ENCODE results near the gene WDR90. TPM values are rescaled to one million over a fixed set of nuclear protein-coding genes. Genes with fewer than 3 reads are reported as not detected.

WDR90 gene
- total RNA-seq, 2 donors from 2014 or later, result 40.3 to 47.7 TPM

DNA sequence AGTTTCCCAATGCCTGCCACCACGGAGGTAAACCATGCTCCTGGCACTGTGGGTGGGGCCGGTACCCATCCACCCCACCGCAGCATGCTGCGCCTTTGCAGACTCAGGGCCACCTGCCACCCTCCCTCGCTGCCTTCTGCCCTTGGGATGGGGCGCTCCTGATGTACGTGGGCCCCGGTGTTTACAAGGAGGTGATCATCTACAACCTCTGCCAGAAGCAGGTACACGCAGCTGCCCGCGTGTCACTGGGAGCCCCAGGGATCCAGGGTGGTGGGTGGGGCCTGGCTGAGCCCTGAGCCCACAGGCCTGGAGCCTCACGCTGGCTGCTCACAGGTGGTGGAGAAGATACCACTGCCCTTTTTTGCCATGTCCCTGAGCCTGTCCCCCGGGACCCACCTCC is 17.4 kb downstream of the WDR90 start:
- Mint-ChIP-seq H3K27ac (no peak overlapping the region), H3K9me3 (no peaks in the 10 kb centered on the region), H3K27me3 (ENCODE audit: low read depth) (no peaks in the 10 kb centered on the region), H3K36me3 (ENCODE audit: insufficient read depth in 2 of 2) (peaks cover 0 to 2% of the 10 kb centered on the region in 2 donors), H3K4me1 (ENCODE audit: low read depth) (peaks cover 9% of the 10 kb centered on the region), H3K4me3 (no peak overlapping the region)
- ATAC-seq (replicated peaks in 1 of 2), result no peak
- no peak for DNase-seq

DNA sequence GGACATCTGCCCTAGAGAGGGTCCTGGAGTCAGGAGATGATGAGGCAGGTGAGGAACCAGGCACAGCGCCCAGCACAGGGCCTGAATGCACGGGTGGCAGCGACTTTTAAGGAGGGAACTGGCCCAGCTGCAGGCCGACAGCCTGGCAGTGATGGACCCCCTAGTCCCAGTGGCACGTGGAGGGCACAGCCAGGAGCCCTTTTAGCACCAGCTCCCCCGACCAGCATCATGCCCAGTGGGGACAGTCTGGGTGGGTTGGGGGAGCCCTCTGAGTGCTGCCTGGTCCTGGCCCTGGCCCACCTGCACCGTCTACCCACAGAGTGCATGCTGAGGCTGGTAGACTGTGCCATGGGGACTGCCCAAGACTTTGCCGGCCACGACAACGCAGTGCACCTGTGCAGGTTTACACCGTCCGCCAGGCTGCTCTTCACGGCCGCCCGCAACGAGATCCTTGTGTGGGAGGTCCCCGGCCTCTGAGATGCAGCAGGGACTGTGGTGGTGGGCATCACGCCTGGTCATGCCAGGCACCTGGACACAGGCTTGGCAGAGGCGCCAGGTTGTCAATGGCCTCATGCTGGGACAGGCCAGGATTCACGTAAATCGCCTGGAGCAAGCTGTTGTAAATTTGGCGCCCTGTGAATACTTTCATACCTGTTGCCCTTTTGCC is 18.1 kb downstream of the WDR90 start:
- Mint-ChIP-seq H3K4me1 (ENCODE audit: low read depth) (peaks cover 9% of the 10 kb centered on the region), H3K36me3 (ENCODE audit: insufficient read depth in 2 of 2) (peaks cover 0 to 2% of the 10 kb centered on the region in 2 donors), H3K4me3 (peak overlapping the region; percentile 79 to 85), H3K27me3 (ENCODE audit: low read depth) (no peaks in the 10 kb centered on the region), H3K27ac (peak overlapping the region; percentile 85), H3K9me3 (no peaks in the 10 kb centered on the region)
- no peak for ATAC-seq (replicated peaks in 1 of 2)
- no peak for DNase-seq

DNA sequence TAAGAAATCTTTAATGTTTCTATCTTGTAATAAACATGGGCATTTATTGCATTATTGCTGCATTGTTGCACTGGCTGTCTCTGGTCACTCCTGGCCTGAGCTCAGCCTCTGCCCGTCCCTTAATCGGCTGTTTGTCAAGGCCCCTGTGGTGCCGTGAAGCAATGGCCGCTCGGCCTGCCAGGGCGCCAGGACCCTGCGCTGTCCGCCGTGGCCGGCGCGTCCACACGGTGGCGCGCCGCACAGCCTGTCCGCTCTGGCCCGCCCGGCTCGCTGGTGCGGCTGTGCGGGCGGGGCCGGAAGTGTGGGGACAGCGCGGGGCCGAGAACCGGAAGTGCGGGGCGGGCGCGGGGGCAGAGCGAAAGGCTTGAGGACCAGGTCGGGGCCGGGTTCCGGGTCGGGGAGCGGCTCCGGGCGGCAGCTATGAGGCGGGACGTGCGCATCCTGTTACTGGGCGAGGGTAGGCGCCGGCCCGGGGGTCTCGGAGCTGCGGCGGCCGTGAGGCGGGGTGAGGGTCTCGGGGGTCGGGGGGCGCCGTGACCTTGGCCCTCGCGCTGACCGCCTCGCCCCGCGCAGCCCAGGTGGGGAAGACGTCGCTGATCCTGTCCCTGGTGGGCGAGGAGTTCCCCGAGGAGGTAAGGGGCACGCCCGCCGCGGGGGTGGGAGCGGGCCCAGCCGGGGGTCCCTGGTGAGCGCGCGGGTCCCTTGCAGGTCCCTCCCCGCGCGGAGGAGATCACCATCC is 18.8 kb downstream of the WDR90 start, which contains the start of gene RHOT2:
RHOT2 (plus strand) TSS at position 353 of the 739 bp plus-strand sequence; CDS start at position 421, 68 bp downstream.
- DNase-seq (peak; percentile 96 to 98), ATAC-seq (replicated peaks in 1 of 2) (peak; percentile 95 to 97)
- Mint-ChIP-seq H3K27me3 (ENCODE audit: low read depth) (no peaks in the 10 kb centered on the region), H3K4me1 (ENCODE audit: low read depth) (peaks cover 9% of the 10 kb centered on the region), H3K36me3 (ENCODE audit: insufficient read depth in 2 of 2) (peaks cover 0 to 2% of the 10 kb centered on the region in 2 donors), H3K9me3 (no peaks in the 10 kb centered on the region), H3K4me3 (peak within 1 kb of the TSS; percentile 85 to 88), H3K27ac (peak within 1 kb of the TSS; percentile 85)

DNA sequence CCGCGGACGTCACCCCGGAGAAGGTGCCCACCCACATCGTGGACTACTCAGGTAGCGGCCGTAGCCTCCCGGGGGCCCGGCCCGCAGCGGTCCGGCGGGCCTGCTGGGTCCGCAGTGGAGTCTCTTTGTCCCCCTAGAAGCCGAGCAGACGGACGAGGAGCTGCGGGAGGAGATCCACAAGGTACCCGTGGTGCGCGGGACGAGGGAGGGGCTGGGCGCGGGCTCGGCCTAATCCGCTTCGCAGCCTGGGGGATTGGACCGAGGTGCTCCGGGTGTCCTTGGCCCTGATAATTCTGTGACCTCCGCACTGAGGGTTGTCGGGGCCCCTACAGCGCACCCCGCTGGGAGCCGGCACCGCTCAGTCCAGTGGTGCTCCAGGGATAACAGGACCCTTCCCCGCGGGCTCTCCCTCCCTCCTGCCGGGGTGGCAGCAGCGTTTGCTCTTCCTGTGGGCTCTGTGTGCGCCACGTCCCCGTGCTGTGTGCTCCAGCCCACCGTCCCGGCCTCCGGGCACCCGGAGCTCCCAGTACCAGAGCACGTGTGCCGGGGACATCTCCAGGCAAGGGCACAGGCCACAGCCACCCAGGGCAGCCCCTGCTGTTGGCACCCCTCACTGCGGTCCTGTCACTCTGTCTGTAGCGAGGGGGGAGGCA is 19.5 kb downstream of the WDR90 start:
- H3K4me3 Mint-ChIP-seq, result peak overlapping the region; percentile 85 to 88
- no peaks in the 10 kb centered on the region for H3K27me3 Mint-ChIP-seq (ENCODE audit: low read depth)
- ATAC-seq (replicated peaks in 1 of 2) (peak in 1 of 2 donors; percentile 11), DNase-seq (no peak)
- H3K27ac Mint-ChIP-seq, result peak overlapping the region; percentile 46
- H3K36me3 Mint-ChIP-seq (ENCODE audit: insufficient read depth in 2 of 2), result peaks cover 0 to 2% of the 10 kb centered on the region in 2 donors
- peaks cover 9% of the 10 kb centered on the region for H3K4me1 Mint-ChIP-seq (ENCODE audit: low read depth)
- no peaks in the 10 kb centered on the region for H3K9me3 Mint-ChIP-seq

DNA sequence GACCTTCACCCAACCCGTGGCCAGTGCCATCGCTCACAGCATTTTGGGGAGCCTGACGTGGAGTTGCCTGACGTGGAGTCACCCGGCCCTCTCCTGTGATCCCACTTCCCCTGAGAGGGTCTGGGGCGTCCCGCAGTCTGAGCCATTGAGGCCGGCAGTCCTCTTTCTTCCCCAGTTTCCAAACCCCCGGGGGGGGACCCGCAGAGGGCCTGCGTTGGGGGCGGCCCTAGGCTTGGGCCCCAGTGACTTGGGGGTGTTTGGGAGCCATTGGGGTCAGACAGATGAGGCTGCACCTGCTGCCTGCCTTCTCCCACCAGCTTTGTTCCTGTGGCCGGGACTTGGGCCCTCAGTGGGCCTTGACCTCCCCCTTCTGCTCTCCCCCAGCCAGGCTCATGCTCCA is 20.5 kb downstream of the WDR90 start:
- Mint-ChIP-seq H3K9me3 (no peaks in the 10 kb centered on the region), H3K4me3 (peak overlapping the region; percentile 46 to 85), H3K36me3 (ENCODE audit: insufficient read depth in 2 of 2) (peaks cover 0 to 2% of the 10 kb centered on the region in 2 donors), H3K4me1 (ENCODE audit: low read depth) (peaks cover 9% of the 10 kb centered on the region), H3K27ac (no peak overlapping the region), H3K27me3 (ENCODE audit: low read depth) (no peaks in the 10 kb centered on the region)
- no peak for ATAC-seq (replicated peaks in 1 of 2)
- no peak for DNase-seq

DNA sequence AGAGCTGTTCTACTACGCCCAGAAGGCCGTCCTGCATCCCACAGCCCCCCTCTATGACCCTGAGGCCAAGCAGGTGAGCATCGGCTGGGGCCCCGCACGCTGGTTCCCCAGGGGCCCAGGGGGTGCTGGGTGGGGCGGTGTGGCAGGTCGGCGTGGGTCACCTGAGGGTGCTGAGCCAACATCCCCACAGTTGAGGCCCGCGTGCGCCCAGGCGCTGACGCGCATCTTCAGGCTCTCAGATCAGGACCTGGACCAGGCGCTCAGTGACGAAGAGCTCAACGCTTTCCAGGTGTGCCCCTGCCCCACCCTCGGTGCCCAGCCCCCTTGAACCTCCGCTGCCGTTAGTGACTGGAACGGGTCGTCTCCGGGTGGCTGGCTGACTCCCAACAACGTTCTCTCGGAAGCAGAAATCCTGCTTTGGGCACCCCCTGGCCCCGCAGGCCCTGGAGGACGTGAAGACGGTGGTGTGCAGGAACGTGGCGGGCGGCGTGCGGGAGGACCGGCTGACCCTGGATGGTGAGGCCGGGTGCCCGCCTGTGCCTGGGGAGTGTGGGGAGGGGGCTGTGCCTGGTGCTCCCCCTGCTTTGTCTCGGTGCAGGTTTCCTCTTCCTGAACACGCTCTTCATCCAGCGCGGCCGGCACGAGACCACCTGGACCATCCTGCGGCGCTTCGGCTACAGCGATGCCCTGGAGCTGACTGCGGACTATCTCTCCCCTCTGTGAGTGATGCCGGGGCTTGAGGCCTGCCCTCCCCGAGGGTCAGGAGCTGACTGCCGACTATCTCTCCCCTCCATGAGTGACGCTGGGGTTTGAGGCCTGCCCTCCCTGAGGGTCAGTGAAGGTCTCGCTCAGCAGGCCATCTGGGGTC is 21.6 kb downstream of the WDR90 start:
- Mint-ChIP-seq H3K27me3 (ENCODE audit: low read depth) (no peaks in the 10 kb centered on the region), H3K36me3 (ENCODE audit: insufficient read depth in 2 of 2) (peaks cover 0 to 2% of the 10 kb centered on the region in 2 donors), H3K4me1 (ENCODE audit: low read depth) (peaks cover 9% of the 10 kb centered on the region), H3K27ac (no peak overlapping the region), H3K9me3 (no peaks in the 10 kb centered on the region), H3K4me3 (peak overlapping the region; percentile 46 to 52)
- no peak for DNase-seq
- ATAC-seq (replicated peaks in 1 of 2), result no peak

DNA sequence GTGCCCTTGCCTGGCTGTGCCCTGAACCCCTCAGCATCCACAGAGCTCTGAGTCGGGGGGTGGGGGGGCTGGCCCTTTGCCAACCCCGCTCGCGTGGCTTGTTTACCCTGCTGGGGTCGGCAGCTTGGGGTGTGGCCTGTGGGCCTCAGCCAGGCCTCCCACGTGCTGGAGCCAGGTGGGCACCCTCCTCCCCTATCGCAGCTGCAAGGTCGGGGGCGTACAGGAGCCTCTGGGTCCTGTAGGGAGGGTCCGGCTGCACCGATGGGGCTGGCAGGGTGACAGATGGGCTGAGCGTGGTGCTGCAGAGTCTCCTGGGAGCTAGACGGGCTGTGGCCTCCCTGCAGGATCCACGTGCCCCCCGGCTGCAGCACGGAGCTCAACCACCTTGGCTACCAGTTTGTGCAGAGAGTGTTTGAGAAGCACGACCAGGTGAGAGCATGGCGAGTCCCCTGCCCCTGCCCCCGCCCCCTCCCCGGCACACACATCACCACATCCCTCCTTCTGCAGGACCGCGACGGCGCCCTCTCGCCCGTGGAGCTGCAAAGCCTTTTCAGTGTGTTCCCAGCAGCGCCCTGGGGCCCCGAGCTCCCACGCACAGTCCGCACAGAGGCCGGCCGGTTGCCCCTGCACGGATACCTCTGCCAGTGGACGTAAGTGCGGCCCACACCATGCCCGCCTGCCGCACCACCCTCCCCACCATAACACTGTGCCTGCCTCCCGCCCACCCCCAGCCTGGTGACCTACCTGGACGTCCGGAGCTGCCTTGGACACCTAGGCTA is 22.4 kb downstream of the WDR90 start:
- Mint-ChIP-seq H3K27ac (no peak overlapping the region), H3K27me3 (ENCODE audit: low read depth) (no peaks in the 10 kb centered on the region), H3K36me3 (ENCODE audit: insufficient read depth in 2 of 2) (peaks cover 0 to 2% of the 10 kb centered on the region in 2 donors), H3K9me3 (no peaks in the 10 kb centered on the region), H3K4me3 (no peak overlapping the region), H3K4me1 (ENCODE audit: low read depth) (peaks cover 9% of the 10 kb centered on the region)
- DNase-seq (no peak), ATAC-seq (replicated peaks in 1 of 2) (no peak)

DNA sequence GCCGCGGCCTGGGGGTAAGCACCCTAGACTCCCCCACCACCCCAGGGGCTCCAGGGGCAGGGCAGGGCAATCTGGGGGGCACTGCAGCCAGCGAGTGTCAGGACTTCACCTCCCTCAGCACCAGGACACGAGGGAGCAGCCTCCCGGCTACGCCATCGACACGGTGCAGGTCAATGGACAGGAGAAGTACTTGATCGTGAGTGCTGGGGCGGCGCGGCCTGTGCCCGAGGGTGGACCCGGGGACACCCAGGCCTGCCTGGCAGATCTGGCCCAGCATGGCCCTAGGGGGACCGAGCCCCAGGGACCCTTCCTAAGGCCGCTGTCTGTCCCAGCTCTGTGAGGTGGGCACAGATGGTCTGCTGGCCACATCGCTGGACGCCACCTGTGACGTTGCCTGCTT is 23.2 kb downstream of the WDR90 start:
- H3K27me3 Mint-ChIP-seq (ENCODE audit: low read depth), result no peaks in the 10 kb centered on the region
- peaks cover 9% of the 10 kb centered on the region for H3K4me1 Mint-ChIP-seq (ENCODE audit: low read depth)
- ATAC-seq (replicated peaks in 1 of 2) (no peak), DNase-seq (no peak)
- H3K9me3 Mint-ChIP-seq, result no peaks in the 10 kb centered on the region
- no peak overlapping the region for H3K27ac Mint-ChIP-seq
- H3K4me3 Mint-ChIP-seq, result no peak overlapping the region
- H3K36me3 Mint-ChIP-seq (ENCODE audit: insufficient read depth in 2 of 2), result peaks cover 0 to 2% of the 10 kb centered on the region in 2 donors

DNA sequence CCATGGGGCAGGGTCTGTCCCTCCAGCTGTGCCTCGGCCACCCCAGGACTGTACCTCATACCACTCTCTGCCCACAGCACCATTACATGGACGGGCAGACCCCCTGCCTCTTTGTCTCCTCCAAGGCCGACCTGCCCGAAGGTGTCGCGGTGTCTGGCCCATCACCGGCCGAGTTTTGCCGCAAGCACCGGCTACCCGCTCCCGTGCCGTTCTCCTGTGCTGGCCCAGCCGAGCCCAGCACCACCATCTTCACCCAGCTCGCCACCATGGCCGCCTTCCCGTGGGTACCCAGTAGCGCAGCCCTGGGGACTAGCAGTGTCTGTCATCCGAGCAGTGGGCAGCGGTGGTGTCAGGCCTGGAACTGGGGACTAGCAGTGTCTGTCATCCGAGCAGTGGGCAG is 23.7 kb downstream of the WDR90 start:
- ATAC-seq (replicated peaks in 1 of 2) (no peak), DNase-seq (no peak)
- H3K27ac Mint-ChIP-seq, result no peak overlapping the region
- no peaks in the 10 kb centered on the region for H3K27me3 Mint-ChIP-seq (ENCODE audit: low read depth)
- peaks cover 0 to 2% of the 10 kb centered on the region in 2 donors for H3K36me3 Mint-ChIP-seq (ENCODE audit: insufficient read depth in 2 of 2)
- no peaks in the 10 kb centered on the region for H3K9me3 Mint-ChIP-seq
- H3K4me3 Mint-ChIP-seq, result no peak overlapping the region
- peaks cover 4% of the 10 kb centered on the region for H3K4me1 Mint-ChIP-seq (ENCODE audit: low read depth)

DNA sequence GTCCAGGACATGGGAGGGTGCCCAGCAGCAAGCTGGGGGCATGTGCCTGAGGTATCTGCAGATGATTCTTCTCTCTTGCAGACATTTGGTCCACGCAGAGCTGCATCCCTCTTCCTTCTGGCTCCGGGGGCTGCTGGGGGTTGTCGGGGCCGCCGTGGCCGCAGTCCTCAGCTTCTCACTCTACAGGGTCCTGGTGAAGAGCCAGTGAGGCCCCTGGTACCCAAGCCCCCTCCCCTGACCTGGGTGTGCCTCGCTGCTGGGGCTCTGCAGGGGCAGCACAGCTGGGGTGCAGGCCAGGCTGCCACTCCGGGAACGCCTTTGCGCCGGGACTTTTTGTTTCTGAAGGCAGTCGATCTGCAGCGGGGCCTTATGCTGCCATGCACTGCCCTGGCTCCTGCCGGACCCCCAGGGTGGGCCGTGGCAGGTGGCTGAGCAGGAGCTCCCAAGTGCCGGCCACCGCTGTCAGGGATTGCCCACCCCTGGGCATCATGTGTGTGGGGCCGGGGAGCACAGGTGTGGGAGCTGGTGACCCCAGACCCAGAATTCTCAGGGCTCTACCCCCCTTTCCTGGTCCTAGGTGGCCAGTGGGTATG is 24.3 kb downstream of the WDR90 start:
- Mint-ChIP-seq H3K36me3 (ENCODE audit: insufficient read depth in 2 of 2) (peaks cover 0 to 2% of the 10 kb centered on the region in 2 donors), H3K4me3 (no peak overlapping the region), H3K27ac (no peak overlapping the region), H3K4me1 (ENCODE audit: low read depth) (peaks cover 4% of the 10 kb centered on the region), H3K27me3 (ENCODE audit: low read depth) (no peaks in the 10 kb centered on the region), H3K9me3 (no peaks in the 10 kb centered on the region)
- ATAC-seq (replicated peaks in 1 of 2) (no peak), DNase-seq (no peak)

DNA sequence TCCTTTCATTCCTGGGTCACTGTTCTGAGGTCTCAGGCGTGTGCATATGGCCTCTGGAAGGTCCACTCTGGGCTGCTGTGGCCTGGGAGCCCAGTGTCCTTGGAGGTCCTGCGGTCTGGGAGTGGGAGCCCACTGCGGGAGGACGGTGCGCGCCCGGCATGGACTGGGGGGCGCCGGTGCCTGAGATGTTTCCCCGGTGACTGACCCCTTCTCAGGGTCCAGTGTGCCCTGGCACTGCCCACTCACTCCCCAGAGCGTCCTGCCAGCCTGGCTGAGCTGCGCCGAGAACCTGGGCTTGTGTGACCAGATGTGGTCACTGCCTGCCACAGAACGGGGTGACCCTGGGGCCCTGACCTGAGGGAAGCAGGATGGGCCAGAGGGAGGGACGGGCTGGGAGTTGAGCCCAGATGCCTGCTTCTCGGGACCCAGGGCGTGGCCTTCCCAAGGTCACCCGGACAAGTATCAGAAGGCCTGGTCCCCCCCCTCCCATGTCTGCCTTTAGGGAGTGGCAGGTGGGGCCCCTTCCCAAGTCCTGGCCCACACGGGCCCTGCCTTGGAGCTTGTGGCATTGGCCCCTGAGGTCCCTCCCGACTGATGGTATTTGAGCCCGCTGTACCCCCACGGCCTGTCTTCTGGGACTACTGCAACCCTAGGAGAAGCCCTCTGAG is 25.2 kb downstream of the WDR90 start:
- H3K27me3 Mint-ChIP-seq (ENCODE audit: low read depth), result no peaks in the 10 kb centered on the region
- peaks cover 0 to 2% of the 10 kb centered on the region in 2 donors for H3K36me3 Mint-ChIP-seq (ENCODE audit: insufficient read depth in 2 of 2)
- DNase-seq, result no peak
- no peak overlapping the region for H3K27ac Mint-ChIP-seq
- H3K4me3 Mint-ChIP-seq, result no peak overlapping the region
- H3K4me1 Mint-ChIP-seq (ENCODE audit: low read depth), result peaks cover 11% of the 10 kb centered on the region
- H3K9me3 Mint-ChIP-seq, result no peaks in the 10 kb centered on the region
- ATAC-seq (replicated peaks in 1 of 2), result no peak
